A673 (cell line): ENCODE data around the gene SNAP29.

Experiments
- EZH2 ChIP-seq: fragments of 200-600 bp; sonication (generic); IDR thresholded peaks from 2 replicates; pipeline ENCODE4 v1.6.1; 2017; ENCODE audit warnings: borderline replicate concordance, low read depth, mild to moderate bottlenecking, mixed read lengths, antibody characterized with exemption, low read length; ENCODE audit not compliant: poor library complexity, severe bottlenecking
- TF ChIP-seq, protein P1 (sequence below): fragments of 300-800, 200-600 bp; sonication (generic); conservative IDR thresholded peaks from 2 replicates; pipeline ENCODE4 v1.5.1; 2017; ENCODE audit warnings: low read depth, mild to moderate bottlenecking, antibody characterized with exemption, low read length, moderate library complexity, mixed read lengths

GRCh38 chr22:20844055-20845037 lies 14.5 kb upstream of the SNAP29 start:
- no peak for TF ChIP-seq EZH2
- TF ChIP-seq, protein P1, sequence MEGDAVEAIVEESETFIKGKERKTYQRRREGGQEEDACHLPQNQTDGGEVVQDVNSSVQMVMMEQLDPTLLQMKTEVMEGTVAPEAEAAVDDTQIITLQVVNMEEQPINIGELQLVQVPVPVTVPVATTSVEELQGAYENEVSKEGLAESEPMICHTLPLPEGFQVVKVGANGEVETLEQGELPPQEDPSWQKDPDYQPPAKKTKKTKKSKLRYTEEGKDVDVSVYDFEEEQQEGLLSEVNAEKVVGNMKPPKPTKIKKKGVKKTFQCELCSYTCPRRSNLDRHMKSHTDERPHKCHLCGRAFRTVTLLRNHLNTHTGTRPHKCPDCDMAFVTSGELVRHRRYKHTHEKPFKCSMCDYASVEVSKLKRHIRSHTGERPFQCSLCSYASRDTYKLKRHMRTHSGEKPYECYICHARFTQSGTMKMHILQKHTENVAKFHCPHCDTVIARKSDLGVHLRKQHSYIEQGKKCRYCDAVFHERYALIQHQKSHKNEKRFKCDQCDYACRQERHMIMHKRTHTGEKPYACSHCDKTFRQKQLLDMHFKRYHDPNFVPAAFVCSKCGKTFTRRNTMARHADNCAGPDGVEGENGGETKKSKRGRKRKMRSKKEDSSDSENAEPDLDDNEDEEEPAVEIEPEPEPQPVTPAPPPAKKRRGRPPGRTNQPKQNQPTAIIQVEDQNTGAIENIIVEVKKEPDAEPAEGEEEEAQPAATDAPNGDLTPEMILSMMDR = no peak
